Hepatocyte (in vitro differentiated cells): ENCODE results near the gene GGT7.

Experiments used
- EZH2 ChIP-seq: fragments of 200-600 bp; sonication (generic); IDR thresholded peaks from 2 replicates; pipeline ENCODE4 v1.6.1; 2016; ENCODE audit warnings: antibody characterized with exemption, mild to moderate bottlenecking, borderline replicate concordance
- TF ChIP-seq, protein P1 (sequence below): fragments of 200-600 bp; sonication (generic); IDR thresholded peaks from 2 replicates; pipeline ENCODE4 v1.5.1; 2016; ENCODE audit warnings: antibody characterized with exemption, mild to moderate bottlenecking; ENCODE audit not compliant: poor library complexity

DNA sequence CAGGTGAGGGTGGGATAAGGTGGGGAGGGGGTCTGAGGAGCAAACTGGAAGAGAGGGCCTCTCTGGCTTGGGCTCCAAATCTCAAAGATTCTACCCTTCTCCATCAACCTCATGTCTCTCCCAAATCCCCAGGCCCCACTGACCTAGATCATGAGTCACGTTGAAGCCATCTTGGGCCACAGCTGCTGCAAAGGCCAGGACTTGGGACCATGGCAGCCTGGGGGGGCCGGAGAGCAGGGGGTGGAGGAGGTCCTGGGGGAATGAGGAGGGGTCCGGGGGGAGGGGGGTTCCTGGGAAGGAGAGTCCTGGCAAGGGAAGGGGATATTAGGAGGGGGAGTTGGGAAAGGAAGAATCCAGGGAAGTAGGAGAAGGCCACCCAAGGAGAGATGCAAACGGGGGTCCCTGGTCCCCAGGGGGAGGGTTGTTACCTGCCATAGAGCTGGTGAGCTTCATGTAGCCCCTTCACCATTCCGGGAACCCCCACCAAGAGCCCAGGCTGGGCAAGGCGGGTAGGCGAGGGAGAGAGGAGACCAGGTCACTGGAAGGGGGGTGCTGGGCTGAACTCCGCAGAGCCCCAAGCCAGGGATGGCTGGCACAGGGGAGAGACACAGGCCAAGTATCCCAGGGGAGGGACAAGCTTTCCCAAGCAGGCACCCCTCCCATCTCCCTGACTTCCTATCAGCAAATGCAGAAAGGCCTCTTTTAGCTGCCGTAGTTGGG is 12.7 kb downstream of the GGT7 start:
- TF ChIP-seq, protein P1, sequence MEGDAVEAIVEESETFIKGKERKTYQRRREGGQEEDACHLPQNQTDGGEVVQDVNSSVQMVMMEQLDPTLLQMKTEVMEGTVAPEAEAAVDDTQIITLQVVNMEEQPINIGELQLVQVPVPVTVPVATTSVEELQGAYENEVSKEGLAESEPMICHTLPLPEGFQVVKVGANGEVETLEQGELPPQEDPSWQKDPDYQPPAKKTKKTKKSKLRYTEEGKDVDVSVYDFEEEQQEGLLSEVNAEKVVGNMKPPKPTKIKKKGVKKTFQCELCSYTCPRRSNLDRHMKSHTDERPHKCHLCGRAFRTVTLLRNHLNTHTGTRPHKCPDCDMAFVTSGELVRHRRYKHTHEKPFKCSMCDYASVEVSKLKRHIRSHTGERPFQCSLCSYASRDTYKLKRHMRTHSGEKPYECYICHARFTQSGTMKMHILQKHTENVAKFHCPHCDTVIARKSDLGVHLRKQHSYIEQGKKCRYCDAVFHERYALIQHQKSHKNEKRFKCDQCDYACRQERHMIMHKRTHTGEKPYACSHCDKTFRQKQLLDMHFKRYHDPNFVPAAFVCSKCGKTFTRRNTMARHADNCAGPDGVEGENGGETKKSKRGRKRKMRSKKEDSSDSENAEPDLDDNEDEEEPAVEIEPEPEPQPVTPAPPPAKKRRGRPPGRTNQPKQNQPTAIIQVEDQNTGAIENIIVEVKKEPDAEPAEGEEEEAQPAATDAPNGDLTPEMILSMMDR, result no peak
- no peak for TF ChIP-seq EZH2
